Measurements from ENCODE around the gene SLC16A7.
"Not testable (repeated sequence)": the region's sequence is repeated elsewhere in the genome, so short reads cannot be mapped to it uniquely, and the experiment has no call there.

The SLC16A7 gene

DNA sequence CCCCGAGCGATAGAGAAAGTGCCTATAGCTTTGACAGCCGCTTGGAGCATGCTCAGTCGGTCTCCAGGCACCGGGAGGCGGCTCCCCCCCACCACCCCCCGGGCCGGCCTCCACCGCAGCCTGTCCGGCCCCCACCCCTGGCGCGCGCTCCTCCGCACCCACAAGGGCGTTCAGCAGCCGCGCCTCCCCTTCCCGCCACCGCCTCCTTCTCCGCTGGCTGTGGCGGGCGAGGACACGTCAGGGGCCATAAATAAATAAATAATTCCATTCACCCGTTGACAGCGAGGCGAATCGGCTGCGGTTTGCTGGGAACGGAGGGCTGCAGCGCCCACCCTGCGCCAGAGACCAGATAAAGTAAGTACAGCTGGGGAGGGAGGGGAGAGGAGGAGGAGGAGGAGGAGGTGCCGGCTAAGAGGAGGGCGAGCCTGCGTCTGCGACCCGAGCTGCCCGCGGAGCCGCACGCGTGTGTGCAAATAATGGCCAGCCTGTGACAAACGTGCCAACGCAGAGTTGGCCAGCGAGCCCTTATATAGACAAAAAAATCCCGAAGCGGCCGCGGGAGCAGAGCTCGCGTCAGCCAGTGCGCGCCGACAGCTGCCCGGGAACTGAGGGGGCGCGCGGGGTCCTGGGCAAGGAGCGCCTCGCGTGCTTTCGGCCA, at the start of gene SLC16A7:
SLC16A7 (plus strand) TSS at position 147 of the 658 bp plus-strand sequence. CDS start 108,773 bp downstream, outside the sequence.
- DNase-seq = peak; percentile 87
- in situ Hi-C loops (cut with MboI; ENCODE audit: low pct_unique_long_range_greater_than_20kb, low sequenced_read_pairs) = no loop called here

- in situ Hi-C loops (cut with MboI; ENCODE audit: low pct_unique_long_range_greater_than_20kb, low sequenced_read_pairs) = no loop called here
Measured at GRCh38 chr12:59548930-59549329, 46.9 kb upstream of the SLC16A7 start.

DNA sequence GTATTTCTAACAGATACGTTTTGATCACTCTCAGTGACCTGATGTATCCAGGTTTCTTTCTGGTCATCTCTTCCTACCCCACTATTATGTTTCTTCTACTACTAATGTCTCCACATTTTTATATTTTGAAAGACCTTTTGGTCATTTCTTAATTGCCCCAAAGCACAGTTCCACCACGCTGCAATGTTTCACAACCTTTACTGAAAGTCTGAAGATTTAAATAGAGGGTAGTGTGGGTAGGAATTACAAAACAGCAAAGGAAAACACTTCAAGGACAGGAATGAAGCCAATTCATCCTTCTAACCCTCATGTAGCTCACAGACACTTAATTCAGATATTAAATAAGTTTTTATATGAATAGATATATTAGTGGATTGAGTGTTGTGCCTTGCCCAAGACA, 36.1 kb upstream of the SLC16A7 start:
- no peak for DNase-seq
- in situ Hi-C loops (cut with MboI; ENCODE audit: low pct_unique_long_range_greater_than_20kb, low sequenced_read_pairs) = no loop called here

More at GRCh38 chr12:59548930-59549329, 46.9 kb upstream of the SLC16A7 start:
- DNase-seq = no peak

GRCh38 chr12:59570145-59570544, 25.7 kb upstream of the SLC16A7 start:
- DNase-seq = no peak
- in situ Hi-C loops (cut with MboI; ENCODE audit: low pct_unique_long_range_greater_than_20kb, low sequenced_read_pairs) = no loop called here

GRCh38 chr12:59574406-59574805, 21.4 kb upstream of the SLC16A7 start:
- no peak for DNase-seq
- in situ Hi-C loops (cut with MboI; ENCODE audit: low pct_unique_long_range_greater_than_20kb, low sequenced_read_pairs) = no loop called here

GRCh38 chr12:59575826-59576225, 20.0 kb upstream of the SLC16A7 start:
- DNase-seq = no peak
- in situ Hi-C loops (cut with MboI; ENCODE audit: low pct_unique_long_range_greater_than_20kb, low sequenced_read_pairs) = no loop called here

DNA sequence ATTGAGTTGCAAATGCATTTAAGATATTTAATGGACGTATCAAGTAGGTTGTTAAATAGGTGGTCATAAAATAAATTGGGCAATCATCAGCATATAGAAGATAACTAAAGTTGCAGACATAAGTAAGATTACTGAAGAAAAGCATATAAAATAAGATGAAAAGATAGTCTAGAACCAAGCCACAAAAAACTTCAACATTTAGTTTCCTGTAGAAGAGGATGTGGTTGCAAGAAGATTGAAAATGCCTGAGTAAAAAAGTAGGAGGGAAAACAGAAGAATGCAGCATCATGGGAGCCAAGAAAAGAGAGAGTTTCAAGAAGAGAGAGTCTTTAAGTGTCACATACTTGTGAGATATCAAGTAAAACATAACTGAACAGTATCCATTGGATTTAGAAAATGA, 17.6 kb upstream of the SLC16A7 start:
- DNase-seq = no peak
- in situ Hi-C loops (cut with MboI; ENCODE audit: low pct_unique_long_range_greater_than_20kb, low sequenced_read_pairs) = no loop called here

- in situ Hi-C loops (cut with MboI; ENCODE audit: low pct_unique_long_range_greater_than_20kb, low sequenced_read_pairs) = no loop called here
Measured at GRCh38 chr12:59579631-59580030, 16.2 kb upstream of the SLC16A7 start.

GRCh38 chr12:59580050-59580449, 15.8 kb upstream of the SLC16A7 start:
- no peak for DNase-seq
- in situ Hi-C loops (cut with MboI; ENCODE audit: low pct_unique_long_range_greater_than_20kb, low sequenced_read_pairs) = no loop called here

More at GRCh38 chr12:59579631-59580030, 16.2 kb upstream of the SLC16A7 start:
- no peak for DNase-seq

DNA sequence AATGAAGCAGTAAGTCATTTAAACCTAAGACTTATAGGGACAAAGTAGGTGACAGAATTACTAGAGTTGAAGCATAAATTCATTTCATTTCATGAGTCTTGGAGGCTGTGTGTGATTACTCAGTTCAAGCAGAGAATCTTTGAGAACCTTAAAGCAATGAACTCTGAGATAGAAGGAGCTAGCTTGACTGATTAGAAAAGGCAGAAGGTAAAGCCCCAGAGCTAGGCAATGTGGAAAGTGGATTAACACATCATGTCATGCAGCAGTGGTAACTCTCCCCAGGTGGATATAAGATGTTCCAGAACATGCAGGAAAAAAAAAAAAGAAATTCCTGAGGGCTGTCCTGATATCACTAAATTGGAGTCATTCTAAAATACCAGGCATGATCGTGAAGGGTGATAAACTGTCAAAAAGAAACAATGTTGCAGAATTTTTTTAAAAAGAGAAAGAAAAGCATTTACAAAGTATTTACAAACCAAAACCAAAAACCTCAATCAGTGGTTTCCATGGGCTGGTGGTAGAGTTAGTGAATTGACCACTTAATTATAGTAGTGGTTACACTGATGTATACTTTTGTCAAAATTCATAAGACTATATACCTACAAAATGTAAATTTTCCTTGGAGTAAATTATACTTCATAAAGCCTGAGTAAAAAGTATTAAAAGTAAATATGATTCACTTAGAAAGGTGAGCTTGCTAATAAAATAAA, 12.7 kb upstream of the SLC16A7 start:
- no peak for DNase-seq
- in situ Hi-C loops (cut with MboI; ENCODE audit: low pct_unique_long_range_greater_than_20kb, low sequenced_read_pairs) = no loop called here

- in situ Hi-C loops (cut with MboI; ENCODE audit: low pct_unique_long_range_greater_than_20kb, low sequenced_read_pairs) = no loop called here
- no peak for DNase-seq
Measured at GRCh38 chr12:59587710-59588109, 8.1 kb upstream of the SLC16A7 start.

DNA sequence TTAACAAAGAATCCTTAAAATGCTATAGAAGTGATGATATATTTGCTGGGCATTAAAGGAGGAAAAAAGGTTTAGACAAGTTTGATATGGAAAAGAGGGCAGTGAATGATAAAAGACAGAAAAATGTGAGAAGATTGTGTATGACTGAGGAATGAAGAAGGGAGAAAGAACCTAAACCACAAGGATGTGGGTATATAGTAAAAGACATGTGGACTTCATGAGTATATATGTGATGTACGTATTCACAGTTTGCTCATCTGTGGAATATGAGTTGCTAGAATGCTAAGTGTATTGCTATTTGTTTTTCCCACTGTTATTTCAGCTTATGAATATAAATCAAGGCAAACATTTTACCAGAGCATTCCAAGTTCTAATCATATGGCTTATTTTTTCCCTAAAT, 2.1 kb upstream of the SLC16A7 start:
- in situ Hi-C loops (cut with MboI; ENCODE audit: low pct_unique_long_range_greater_than_20kb, low sequenced_read_pairs) = no loop called here
- no peak for DNase-seq

- in situ Hi-C loops (cut with MboI; ENCODE audit: low pct_unique_long_range_greater_than_20kb, low sequenced_read_pairs) = no loop called here
- DNase-seq = peak; percentile 38
Measured at GRCh38 chr12:59594943-59595500, 807 bp upstream of the SLC16A7 start.

GRCh38 chr12:59595565-59595882, 305 bp upstream of the SLC16A7 start:
- in situ Hi-C loops (cut with MboI; ENCODE audit: low pct_unique_long_range_greater_than_20kb, low sequenced_read_pairs) = no loop called here
- DNase-seq = no peak

- DNase-seq = peak; percentile 65
- in situ Hi-C loops (cut with MboI; ENCODE audit: low pct_unique_long_range_greater_than_20kb, low sequenced_read_pairs) = no loop called here
Measured at GRCh38 chr12:59597385-59597781, 1.6 kb downstream of the SLC16A7 start.

- in situ Hi-C loops (cut with MboI; ENCODE audit: low pct_unique_long_range_greater_than_20kb, low sequenced_read_pairs) = no loop called here
- no peak for DNase-seq
Measured at GRCh38 chr12:59600171-59600570, 4.3 kb downstream of the SLC16A7 start.

- in situ Hi-C loops (cut with MboI; ENCODE audit: low pct_unique_long_range_greater_than_20kb, low sequenced_read_pairs) = no loop called here
- DNase-seq = no peak
Measured at GRCh38 chr12:59603754-59604153, 7.9 kb downstream of the SLC16A7 start.

DNA sequence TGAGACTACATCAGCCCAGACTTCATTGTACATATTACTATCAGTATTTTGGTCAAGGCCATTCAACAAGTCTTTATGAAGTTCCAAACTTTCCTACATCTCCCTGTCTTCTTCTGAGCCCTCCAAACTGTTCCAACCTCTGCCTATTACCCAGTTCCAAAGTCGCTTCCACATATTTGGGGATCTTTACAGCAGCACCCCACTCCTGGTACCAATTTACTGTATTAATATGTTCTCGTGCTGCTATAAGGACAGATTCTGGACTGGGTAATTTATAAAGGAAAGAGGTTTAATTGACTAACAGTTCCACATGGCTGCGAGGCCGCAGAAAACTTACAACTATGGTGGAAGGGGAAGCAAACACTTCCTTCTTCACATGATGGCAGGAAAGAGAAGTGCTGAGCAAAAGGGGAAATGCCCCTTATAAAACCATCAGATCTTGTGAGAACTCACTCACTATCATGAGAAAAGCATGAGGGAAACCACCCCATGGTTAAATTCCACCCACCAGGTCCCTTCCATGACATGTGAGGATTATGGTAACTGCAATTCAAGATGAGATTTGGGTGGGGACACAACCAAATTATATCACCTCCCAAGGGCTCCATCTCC, 17.1 kb downstream of the SLC16A7 start:
- in situ Hi-C loops (cut with MboI; ENCODE audit: low pct_unique_long_range_greater_than_20kb, low sequenced_read_pairs) = not testable (repeated sequence)
- peak; percentile 11 for DNase-seq

DNA sequence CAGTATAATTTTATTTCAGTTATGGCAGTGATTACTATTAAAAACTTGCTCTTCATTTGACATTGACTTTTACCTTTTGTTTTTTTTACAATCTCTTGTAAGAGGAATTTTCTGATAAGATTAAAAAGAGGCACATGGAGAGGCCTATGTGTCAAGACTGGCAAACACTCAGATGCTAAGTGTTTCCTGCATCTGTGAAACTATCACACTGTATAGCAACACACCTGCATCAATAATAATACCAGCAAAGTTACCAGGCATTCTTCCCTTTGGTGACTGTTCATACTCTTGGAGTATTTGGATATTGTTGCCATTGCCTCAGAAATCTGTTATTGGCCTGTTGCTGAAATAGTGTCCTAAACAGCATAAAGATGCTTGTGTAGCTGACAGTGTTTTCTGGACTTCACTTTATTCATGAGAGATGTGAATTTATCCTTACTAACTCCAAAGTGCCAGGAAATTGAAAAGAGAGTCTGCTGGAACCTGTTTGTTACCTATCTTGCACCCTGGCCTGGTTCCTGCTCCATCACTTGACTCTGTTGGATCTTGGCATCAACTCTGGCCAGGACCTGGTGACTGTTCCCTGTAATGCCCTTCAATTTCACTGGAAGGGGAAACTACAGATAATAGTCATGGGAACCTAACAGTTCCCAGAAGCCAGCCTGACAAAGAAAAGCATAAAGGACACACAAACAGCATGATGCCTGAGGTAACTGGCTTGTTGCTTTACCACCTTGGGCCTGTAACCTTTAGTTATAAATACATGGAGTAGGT, 19.8 kb downstream of the SLC16A7 start:
- no peak for DNase-seq
- in situ Hi-C loops (cut with MboI; ENCODE audit: low pct_unique_long_range_greater_than_20kb, low sequenced_read_pairs) = no loop called here
